HG03095 (cell line): ENCODE results near the gene HS2ST1.
"Not testable (repeated sequence)": the region's sequence is repeated elsewhere in the genome, so short reads cannot be mapped to it uniquely, and the experiment has no call there.

Source experiments
- ATAC-seq: cut with Tn5 transposase; IDR thresholded peaks from one replicate; pipeline ENCODE4 v1.9.1; 2021; ENCODE audit warnings: moderate library complexity; ENCODE audit not compliant: unreplicated experiment

HS2ST1 gene

DNA sequence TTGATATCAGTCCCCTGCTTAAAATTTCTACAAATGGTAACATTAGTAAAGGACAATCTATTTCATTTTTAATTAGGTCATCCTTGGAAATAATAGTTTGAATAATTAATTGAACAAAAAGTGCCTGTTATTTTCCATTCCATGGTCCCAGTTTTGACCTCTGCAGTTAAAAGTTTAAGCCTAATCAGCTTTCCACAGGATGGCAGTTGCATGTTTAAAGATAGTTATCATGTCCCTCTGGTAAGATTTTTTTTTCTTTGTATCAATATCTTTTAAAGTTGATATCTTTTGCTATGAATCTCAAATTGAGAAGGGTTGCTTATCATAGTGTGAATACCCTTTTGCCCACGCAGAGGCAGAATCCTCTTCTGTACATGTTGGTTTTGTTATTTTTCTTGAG is 90.4 kb downstream of the HS2ST1 start:
- ATAC-seq: no peak

DNA sequence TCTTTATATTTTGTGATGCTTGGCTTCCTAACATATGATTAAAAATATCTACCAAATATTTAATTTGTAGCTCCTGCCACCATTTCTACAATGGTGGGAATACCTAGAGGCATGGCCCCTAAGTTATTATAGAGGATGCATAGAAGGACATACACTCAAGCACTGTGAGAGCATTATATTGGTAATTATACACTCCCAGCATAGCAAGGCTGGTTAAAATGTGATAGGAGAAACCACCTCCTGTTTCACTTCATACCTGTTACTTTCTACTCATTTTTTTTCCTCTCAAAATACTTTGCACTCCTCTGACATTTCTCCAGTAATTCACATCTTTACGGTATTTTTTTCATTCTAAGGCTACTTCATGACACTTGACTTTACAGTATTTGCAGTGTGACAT is 92.9 kb downstream of the HS2ST1 start:
- no peak for ATAC-seq

GRCh38 chr1:87013385-87013784 is 99.0 kb downstream of the HS2ST1 start:
- not testable (repeated sequence) for ATAC-seq

DNA sequence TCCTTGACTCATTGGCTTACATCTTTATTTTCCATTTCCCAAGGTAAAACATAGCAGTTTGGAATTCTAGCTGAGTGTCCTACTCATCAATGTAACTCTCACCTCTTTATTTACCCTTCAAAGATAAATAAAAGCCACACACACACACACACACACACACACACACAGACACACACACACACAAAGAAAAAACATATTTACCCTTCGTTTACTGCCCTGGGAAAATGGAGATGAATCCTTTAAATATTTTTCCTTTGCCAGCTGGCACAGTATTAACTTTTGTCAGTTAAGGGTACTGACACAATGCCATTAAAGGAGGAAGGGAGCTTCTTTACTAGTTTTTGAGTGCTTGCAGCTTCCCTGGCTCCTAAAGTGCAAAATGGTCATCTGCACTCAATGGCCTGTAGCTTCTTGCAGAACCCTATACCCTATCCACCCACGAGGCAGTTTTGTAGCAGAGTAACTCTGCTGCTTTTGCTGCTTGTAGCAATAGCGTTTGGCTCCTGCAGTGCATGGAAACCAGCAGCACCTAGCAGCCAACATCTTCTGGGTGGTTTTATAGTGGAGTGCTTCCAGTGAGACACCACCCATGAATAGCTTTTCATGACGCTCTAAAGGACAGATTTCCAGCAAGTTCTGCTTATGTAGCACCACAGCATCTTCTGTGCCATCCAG is 103.7 kb downstream of the HS2ST1 start:
- no peak for ATAC-seq

DNA sequence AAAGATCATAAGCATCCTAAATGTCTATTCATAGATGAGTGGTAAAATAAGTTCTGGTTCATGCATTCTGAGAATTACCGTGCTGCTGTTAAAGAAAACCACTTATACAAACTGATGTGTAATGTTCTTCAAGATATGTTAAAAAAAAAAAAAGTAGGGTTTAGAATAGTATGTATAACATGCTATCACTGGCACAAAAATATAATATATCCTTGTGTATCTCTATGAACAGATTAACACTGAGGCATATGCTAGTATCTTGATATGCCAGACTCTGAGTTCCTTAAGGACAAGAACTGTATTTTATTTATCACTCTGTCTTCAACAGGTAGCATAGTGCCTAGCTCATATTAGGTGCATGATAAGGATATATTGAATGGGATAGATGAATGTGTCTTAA is 108.9 kb downstream of the HS2ST1 start:
- ATAC-seq: no peak

- peak; percentile 83 for ATAC-seq
Measured at GRCh38 chr1:87024936-87025540, 110.6 kb downstream of the HS2ST1 start.

- ATAC-seq: not testable (repeated sequence)
Measured at GRCh38 chr1:87027561-87027960, 113.1 kb downstream of the HS2ST1 start.

- ATAC-seq: no peak
Measured at GRCh38 chr1:87028576-87028975, 114.1 kb downstream of the HS2ST1 start.

DNA sequence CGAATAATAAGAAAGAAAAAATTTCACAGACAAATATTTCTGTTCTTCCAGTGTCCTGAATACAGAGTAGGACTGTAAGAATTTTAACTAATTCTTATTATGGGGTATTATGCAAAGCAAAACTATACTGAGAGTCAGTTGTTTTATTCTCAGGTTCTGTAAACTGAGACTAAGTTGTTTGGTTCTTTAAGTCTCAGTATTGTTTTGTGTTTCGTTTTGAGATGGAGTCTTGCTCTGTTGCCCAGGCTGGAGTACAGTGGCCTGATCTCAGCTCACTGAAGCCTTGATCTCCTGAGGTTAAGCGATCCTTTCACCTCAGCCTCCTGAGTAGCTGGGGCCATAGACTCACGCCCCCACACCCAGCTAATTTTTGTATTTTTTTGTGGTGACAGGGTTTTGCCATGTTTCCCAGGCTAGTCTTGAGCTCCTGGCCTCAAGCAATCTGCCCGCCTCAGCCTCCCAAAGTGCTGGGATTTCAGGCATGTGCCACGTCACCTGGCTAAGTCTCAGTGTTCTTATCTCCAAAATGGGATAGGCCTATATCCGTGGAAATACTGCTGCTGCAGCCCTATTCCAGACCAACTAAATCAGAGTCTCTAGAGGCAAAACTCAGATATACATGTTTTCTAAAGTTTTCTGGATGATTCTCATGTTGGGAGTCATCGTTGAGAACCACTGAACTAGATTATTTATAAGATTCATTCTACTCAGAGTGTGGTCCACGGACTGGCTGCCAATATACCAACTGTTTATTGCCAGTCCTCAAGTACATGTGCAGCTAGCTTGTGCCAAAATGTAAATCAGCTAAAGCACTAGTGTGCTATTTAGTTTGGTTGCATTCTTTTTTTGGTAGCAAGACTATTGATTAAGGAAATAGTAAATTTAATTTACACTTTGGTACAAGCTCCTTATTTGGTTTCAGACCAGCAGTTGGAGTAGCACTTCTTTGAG is 116.6 kb downstream of the HS2ST1 start:
- peak; percentile 87 for ATAC-seq

GRCh38 chr1:87034351-87034750 is 119.9 kb downstream of the HS2ST1 start:
- no peak for ATAC-seq

DNA sequence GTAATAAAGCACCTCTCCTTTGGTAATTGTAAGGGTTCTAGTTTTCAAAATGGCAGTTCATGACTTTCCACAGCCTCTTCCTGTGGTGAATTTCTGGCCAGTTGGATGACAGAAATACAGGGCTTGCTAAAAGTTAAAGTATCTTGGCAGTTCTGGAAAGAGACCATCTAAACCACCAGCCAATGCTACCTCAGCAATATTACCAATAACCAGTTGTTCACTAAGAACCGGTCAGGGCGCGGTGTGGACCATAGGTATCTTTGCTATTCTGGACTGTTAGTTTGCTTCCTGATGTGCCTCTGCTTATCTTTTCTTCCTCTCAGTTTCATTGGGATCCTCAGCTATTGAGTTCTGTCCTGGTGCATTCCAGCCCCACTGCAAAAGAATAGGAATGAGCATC is 124.7 kb downstream of the HS2ST1 start:
- ATAC-seq: no peak

- ATAC-seq: no peak
Measured at GRCh38 chr1:87042111-87042811, 127.8 kb downstream of the HS2ST1 start.

DNA sequence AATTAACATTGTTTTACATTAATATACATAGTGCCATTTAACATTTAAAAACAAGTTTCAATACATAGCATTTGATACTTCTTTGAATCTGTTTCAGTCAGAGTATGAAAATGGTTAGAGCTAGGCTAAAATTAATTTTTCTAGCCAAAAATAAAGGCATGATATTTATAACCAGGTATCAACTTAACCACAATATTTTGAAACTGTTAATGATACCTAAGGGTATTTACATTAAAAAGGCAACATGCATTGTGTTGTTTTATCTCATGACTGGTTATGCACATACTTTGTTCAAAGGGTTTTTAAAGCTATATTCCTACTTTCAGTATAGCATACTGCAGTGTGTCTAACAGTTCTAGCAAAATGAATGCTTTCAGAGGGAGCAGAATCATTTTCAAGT is 130.0 kb downstream of the HS2ST1 start:
- ATAC-seq: peak; percentile 43

GRCh38 chr1:87044840-87045239 is 130.4 kb downstream of the HS2ST1 start:
- peak; percentile 61 for ATAC-seq

DNA sequence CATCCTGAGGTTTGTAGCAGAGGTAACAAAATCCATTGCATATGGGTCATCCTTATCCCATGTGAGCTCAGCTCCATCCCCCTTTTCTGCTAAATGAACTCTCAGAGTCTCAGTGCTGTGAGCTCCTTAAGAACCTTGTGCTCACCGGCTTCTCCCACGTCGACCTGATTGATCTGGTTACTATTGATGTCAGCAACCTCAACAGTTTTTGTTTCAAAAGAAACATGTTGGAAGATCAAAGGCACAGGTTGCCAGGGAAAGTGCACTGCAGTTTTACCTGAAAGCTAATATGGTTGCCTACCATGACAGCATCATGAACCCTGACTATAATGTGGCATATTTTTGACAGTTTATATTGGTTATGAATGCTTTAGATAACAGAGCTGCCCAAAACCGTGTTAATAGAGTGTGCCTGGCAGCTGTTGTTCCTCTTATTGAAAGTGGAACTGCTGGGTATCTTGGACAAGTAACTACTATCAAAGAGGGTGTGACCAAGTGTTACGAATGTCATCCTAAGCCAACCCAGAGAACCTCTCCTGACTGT is 131.4 kb downstream of the HS2ST1 start:
- no peak for ATAC-seq

GRCh38 chr1:87046951-87047350 is 132.5 kb downstream of the HS2ST1 start:
- no peak for ATAC-seq

- ATAC-seq: no peak
Measured at GRCh38 chr1:87048237-87048636, 133.8 kb downstream of the HS2ST1 start.

GRCh38 chr1:87051965-87052364 is 137.5 kb downstream of the HS2ST1 start:
- ATAC-seq: no peak

- ATAC-seq: no peak
Measured at GRCh38 chr1:87052400-87052799, 138.0 kb downstream of the HS2ST1 start.

GRCh38 chr1:87052961-87053360 is 138.5 kb downstream of the HS2ST1 start:
- ATAC-seq: no peak

DNA sequence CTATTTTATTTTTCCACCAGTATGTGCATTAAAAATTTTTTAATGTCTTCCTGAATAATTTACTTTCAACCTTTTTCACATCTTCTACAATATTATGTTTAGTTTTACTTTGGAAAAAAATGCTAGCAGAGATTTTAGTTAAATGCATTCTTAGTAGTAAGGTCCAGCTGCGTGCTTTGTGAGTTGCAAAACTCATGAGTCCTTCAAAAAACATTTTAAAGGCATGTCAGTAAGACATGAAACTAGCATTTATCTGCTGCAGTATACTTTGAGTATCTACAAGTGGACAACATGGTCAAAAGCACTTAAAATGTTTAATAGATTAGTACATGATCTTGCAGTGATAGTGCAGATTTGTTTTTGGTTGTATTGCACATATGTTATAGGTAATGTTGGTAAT is 139.0 kb downstream of the HS2ST1 start:
- ATAC-seq: no peak
